Raji (cell line): ENCODE data around the gene YLPM1.

Source experiments
- POLR2A ChIP-seq: IDR thresholded peaks from 2 replicates; pipeline ENCODE4 v1.6.1; 2011; ENCODE audit warnings: low read depth, low read length, control low read depth; ENCODE audit not compliant: insufficient read depth

YLPM1 gene

DNA sequence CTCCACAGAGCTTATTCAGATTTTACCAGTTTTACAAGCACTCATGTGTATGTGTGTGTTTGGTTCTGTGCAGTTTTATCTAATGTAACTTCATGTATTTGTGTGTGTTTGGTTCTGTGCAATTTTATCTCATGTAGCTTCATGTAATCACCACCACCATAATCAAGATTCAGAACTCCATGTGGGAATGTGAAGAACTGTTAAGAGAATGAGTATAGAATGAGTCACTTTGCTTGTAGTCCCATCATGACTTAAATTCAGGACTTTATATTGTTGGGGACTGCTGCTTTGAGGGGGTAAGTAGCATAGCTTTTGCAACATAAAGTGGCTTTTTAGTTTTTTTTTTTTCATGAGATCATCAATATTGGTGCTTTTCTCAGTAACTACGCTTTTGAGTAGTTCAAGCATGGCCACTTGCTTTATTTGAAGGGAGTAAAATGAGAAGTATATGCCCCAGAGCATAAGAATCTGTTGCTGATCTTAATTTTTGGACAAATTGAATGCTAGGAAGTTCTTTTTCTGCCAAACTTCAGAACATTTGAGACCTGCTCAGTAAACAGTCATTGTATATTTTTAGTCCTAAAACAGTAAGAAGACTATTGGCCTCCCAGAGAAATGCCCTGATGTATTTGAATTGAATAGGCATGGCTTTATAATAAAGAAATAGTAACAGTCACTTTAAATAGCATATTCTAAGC is 84.0 kb downstream of the YLPM1 start:
- no peak for TF ChIP-seq POLR2A

DNA sequence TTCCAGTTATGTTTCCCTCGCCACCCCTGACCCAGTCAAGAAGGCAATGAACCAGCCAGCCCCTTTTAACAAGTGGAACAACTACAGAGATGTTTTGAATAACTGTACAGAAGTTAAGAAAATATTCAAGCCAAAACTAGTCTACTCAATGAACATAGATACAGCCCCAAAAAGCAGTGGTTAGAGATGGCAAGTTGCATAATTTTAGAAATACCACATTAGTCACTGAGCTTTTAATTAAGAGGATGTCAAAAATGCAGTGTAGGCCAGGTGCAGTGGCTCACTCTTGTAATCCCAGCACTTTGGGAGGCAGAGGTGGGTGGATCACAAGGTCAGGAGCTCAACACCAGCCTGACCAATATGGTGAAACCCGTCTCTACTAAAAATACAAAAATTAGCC is 85.7 kb downstream of the YLPM1 start:
- no peak for TF ChIP-seq POLR2A

GRCh38 chr14:74852922-74853530 is 89.9 kb downstream of the YLPM1 start:
- no peak for TF ChIP-seq POLR2A

DNA sequence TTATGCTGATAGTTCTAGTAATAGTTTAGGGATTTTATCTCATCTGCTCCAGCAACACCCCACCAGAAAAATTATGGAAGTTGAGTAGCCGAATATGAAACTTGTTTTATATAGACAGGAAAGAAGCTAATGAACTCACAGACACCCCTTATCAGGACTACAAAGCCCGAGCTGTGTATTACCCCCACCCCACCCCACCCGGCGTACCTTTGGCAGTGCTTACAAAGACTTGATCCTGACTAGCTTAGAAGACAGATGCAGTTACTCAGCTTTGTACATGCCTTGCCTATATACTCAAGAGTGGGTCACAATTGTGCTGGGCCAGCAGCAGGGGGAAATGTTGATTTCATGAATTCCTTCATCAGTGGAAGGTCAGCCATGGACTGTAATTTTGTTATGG is 90.5 kb downstream of the YLPM1 start:
- no peak for TF ChIP-seq POLR2A

GRCh38 chr14:74855021-74855420 is 91.9 kb downstream of the YLPM1 start:
- TF ChIP-seq POLR2A: no peak

- no peak for TF ChIP-seq POLR2A
These were observed 92.8 kb downstream of the YLPM1 start for GRCh38 chr14:74855945-74856344.

DNA sequence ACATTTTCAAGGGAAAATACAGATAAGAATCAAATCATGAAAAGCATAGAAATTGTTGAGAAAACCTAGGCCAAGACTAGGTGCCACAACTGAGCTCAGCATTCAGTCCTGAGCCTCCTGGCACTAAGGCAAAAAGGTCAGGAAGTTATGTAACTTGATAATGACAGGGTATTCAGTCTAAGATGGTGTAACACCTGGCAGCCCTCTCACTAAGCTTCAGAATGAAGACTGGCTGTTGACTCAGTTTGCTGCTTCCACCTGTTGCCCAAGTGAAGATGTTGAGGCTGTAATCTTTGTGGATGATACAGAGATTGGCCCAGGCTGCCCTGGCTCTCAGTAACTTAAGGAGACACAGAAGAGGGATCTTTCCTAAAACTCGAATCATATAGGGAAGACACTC is 93.2 kb downstream of the YLPM1 start:
- TF ChIP-seq POLR2A: no peak

DNA sequence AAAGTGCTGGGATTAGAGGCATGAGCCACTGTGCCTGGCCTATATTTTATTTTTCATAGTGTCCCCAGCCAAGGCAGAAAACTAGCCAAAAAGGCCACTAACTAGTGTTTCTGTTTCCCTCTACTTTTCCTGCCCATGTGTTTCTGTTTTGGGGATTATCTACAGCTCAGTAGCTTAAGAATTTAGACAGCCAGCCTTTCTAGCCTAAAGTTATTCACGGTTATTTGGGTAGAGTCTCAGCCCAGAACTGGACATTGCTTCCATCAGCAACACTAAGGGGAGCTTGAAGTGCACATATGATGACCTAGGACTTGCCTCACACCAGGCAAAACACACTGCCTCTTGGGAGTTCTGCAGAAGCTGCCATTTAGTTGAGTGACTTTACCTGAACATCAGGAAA is 94.9 kb downstream of the YLPM1 start:
- no peak for TF ChIP-seq POLR2A

DNA sequence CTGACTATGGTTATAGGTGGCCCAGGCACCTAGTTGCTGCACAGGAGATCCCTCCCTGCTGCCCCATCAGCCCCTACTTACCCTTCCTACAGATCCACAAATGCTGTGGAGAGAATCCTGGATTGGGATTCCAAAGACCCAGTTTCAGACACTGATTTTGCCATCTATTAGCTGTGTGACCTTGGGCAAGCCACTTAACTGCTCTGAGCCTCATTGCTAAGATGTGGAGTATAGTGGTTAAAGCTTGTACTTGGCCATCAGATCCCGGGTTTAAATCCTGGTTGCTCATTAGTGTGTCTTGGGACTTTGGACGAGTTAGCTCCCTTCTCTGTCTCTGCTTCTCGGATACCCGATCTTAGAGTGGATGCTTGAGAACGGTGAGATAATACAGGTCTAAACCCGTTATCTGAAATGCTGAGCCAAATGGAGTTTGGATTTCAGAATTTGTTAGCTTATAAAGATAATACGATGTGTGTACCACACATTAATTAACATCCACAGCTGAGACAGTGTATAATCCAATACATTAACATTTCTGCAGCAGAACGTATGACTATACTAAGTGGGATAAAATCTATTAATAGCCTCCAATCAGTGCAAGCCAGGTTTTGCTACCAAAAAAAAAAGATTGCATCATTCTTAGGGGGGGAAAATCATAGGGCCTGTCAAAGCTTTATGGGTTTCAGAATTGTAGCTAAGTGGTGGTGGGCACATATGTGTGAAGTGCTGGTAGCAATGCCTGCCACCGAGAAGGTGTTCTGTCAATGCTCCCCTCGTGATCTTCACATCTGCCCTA is 96.8 kb downstream of the YLPM1 start:
- no peak for TF ChIP-seq POLR2A

DNA sequence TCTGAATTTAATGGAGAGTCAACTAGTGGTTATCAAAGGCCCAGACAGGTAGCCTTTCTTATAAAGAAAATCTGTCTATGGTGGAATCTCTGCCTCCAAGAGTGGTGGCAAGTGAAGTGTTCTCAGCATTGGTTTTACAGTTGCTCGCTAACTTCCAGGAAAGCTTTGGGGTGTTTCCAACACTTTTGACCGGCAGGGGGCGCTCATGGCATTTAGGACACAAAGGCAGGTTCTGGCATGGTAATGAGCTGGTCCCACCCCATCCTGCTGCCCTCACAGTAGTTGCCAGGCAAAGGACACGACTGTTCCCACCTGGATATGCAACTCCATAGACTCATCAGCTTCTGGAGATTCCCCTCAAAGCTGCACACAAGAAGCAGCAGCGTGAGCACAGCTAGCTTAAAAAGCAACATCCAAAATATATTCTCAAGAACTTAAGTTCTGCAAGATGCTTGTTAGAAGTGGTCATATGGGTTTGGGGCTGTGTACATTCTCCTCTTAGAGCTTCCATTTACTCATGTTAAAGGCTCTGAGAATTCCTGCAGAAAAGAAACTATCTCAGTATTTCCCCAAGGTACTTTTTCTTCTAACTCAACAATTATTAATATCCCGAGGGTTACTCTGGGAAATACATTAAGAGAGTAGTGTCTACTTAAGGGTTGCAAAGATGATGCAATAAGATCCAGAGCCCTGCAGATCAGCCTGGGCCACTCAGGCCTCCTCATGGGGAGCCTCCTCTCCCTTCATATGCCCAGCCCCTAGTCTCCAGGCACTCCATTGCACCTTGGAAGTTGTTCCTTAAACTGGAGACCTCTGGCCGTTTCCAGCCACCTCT is 98.0 kb downstream of the YLPM1 start:
- TF ChIP-seq POLR2A: no peak

DNA sequence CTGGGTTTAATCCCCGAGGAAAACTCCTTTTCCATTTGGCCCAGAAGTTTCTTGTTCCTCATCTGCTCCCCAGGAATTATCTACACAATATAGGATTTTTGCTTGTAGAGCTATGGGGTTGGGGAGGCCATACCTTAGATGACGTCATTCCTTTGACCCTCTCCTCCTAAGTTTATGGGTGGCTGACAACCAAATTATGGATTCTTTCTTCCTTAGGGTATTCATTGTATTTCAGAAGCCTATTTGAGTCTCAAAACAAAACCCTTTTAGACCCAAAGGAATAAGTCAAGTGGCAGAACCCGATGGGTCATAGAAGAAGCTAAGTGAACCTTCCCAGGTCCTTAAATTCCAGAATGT is 98.6 kb downstream of the YLPM1 start:
- TF ChIP-seq POLR2A: no peak

GRCh38 chr14:74863274-74863673 is 100.2 kb downstream of the YLPM1 start:
- no peak for TF ChIP-seq POLR2A

GRCh38 chr14:74864198-74864597 is 101.1 kb downstream of the YLPM1 start:
- TF ChIP-seq POLR2A: no peak

DNA sequence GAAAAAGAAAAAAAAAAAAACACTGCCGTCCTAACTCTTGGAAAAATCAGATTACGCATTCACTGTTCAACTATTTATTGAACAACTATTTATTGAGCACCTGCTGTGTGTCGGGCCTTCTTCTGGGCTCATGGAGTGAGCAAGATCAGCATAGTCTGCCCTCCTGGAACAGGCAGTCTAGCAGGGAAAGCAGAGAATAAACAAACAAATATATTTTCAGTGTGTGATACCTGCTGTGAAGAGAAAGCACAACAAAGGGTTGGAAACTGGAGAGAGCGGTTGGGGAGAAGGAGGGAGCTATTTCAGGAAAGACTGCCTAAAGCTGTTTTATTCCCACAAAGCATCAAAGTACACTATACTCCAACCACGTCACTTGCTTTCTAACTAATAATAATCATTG is 102.0 kb downstream of the YLPM1 start:
- TF ChIP-seq POLR2A: no peak

DNA sequence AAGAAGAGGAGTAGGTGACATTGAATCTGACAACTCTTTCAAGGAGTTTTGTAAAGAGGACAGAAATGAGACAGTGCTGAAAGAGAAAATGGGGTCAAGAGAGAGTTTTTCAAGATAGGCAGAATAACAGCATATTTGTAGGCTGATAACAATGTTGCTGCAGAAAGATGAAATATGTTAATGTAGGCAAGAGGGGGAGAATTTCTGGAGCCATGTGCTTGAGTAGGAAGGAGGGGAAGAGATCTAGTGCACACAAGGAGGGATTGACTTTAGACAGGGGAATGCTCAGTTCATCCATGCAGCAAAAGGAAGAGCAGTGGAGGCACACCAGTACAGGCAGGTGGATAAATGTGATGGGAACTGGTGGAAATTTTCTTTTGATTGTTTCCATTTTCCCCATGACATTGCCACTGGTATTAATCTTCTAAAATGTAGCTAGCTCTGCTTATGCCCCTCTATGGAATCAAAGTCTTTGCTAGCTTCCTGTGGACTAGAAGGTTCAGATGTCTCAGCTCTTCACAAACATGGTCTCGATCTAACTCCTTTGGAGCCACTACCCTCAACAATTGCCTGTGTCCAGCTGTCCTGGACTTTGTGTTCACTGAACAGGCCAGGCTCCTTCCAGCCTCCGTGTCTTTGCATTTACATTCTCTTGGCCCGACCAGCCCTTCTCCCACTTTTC is 103.7 kb downstream of the YLPM1 start:
- no peak for TF ChIP-seq POLR2A
